Hepatocyte (in vitro differentiated cells): ENCODE results near the gene DHRS1. TPM values are rescaled to one million over a fixed set of nuclear protein-coding genes. Genes with fewer than 3 reads are reported as not detected.

Experiments used
- DNase-seq: peaks from one replicate; pipeline ENCODE4 v3.0.0-alpha.2; 2016; ENCODE audit warnings: low spot score
- H2AFZ ChIP-seq: fragments of 200-600 bp; sonication (generic); 2 replicates; pipeline ENCODE4 v1.6.0; 2016; ENCODE audit warnings: antibody characterized with exemption, mild to moderate bottlenecking
- H3K27ac ChIP-seq: fragments of 200-600 bp; sonication (generic); 2 replicates; pipeline ENCODE4 v1.5.1; 2016; ENCODE audit warnings: mild to moderate bottlenecking
- H3K27me3 ChIP-seq: fragments of 200-600 bp; sonication (generic); 2 replicates; pipeline ENCODE4 v1.6.1; 2016
- H3K36me3 ChIP-seq: fragments of 200-600 bp; sonication (generic); replicated peaks from 2 replicates; pipeline ENCODE4 v1.5.1; 2016; ENCODE audit warnings: low read depth; ENCODE audit not compliant: insufficient read depth
- H3K4me1 ChIP-seq: fragments of 200-600 bp; sonication (generic); 2 replicates; pipeline ENCODE4 v1.5.1; 2016; ENCODE audit warnings: mild to moderate bottlenecking, moderate library complexity; ENCODE audit not compliant: insufficient read depth
- H3K4me2 ChIP-seq: fragments of 200-600 bp; sonication (generic); 2 replicates; pipeline ENCODE4 v1.6.0; 2016
- H3K4me3 ChIP-seq: fragments of 200-600 bp; sonication (generic); 2 replicates; pipeline ENCODE4 v1.5.1; 2016; ENCODE audit warnings: mild to moderate bottlenecking
- H3K79me2 ChIP-seq: fragments of 200-600 bp; sonication (generic); 2 replicates; pipeline ENCODE4 v1.6.0; 2017; ENCODE audit warnings: mild to moderate bottlenecking
- H3K9me2 ChIP-seq: fragments of 200-600 bp; sonication (generic); replicated peaks from 2 replicates; pipeline ENCODE4 v1.6.0; 2017; ENCODE audit warnings: mild to moderate bottlenecking; ENCODE audit not compliant: insufficient read depth
- H3K9me3 ChIP-seq: fragments of 200-600 bp; sonication (generic); 2 replicates; pipeline ENCODE4 v1.5.1; 2016; ENCODE audit warnings: low read depth, mild to moderate bottlenecking
- H4K20me1 ChIP-seq: fragments of 200-600 bp; sonication (generic); 2 replicates; pipeline ENCODE4 v1.6.0; 2016; ENCODE audit warnings: mild to moderate bottlenecking; ENCODE audit not compliant: insufficient read depth, poor library complexity, severe bottlenecking
- CTCF ChIP-seq: fragments of 200-600 bp; sonication (generic); IDR thresholded peaks from 2 replicates; pipeline ENCODE4 v1.5.1; 2016; ENCODE audit warnings: antibody characterized with exemption, mild to moderate bottlenecking; ENCODE audit not compliant: poor library complexity
- EZH2 ChIP-seq: fragments of 200-600 bp; sonication (generic); IDR thresholded peaks from 2 replicates; pipeline ENCODE4 v1.6.1; 2016; ENCODE audit warnings: antibody characterized with exemption, mild to moderate bottlenecking, borderline replicate concordance
- EZH2phosphoT487 ChIP-seq: fragments of 200-600 bp; sonication (generic); IDR thresholded peaks from one replicate; pipeline ENCODE4 v1.6.1; 2018; ENCODE audit warnings: antibody characterized with exemption, mild to moderate bottlenecking, low read depth, moderate library complexity; ENCODE audit not compliant: unreplicated experiment, severe bottlenecking
- WGBS: methylation state at CpG from one replicate; pipeline ENCODE4 v1.1.6; 2016; ENCODE audit warnings: low lambda C conversion rate; ENCODE audit errors: missing lambda C conversion rate; 5-methylcytosine and 5-hydroxymethylcytosine counted together
- polyA plus RNA-seq: library from polyadenylated mRNA; unstranded; fragments of >200 nt; fragmentation: Nextera tagmentation; extraction: Ambion mirVana; gene quantifications from 2 replicates; pipeline ENCODE4 v1.2.1, GENCODE V29; 2016
- total RNA-seq: library from RNA; depleted of rRNA; stranded (reverse); fragments of >200 nt; gene quantifications from 2 replicates; pipeline ENCODE4 v1.2.3, GENCODE V29; 2014

DHRS1 gene
- total and polyA plus RNA-seq, 2 experiments from 2014 or later = 23.0 to 39.5 TPM

GRCh38 chr14:24293525-24293924 lies 6.1 kb downstream of the DHRS1 start:
- no peak overlapping the region for H2AFZ ChIP-seq
- no peaks in the 10 kb centered on the region for H3K9me2 ChIP-seq
- H3K4me2 ChIP-seq = no peak overlapping the region
- no peaks in the 10 kb centered on the region for H4K20me1 ChIP-seq
- no peaks in the 10 kb centered on the region for H3K9me3 ChIP-seq
- H3K79me2 ChIP-seq = peaks cover 7% of the 10 kb centered on the region
- H3K4me1 ChIP-seq = peaks cover 9% of the 10 kb centered on the region
- 98% methylated on average over 2 of the region's 2 CpGs for WGBS
- H3K4me3 ChIP-seq = no peak overlapping the region
- TF ChIP-seq EZH2phosphoT487 (no peak), CTCF (no peak), EZH2 (no peak)
- H3K27me3 ChIP-seq = no peaks in the 10 kb centered on the region
- H3K36me3 ChIP-seq = no peaks in the 10 kb centered on the region
- H3K27ac ChIP-seq = no peak overlapping the region
- no peak for DNase-seq

DNA sequence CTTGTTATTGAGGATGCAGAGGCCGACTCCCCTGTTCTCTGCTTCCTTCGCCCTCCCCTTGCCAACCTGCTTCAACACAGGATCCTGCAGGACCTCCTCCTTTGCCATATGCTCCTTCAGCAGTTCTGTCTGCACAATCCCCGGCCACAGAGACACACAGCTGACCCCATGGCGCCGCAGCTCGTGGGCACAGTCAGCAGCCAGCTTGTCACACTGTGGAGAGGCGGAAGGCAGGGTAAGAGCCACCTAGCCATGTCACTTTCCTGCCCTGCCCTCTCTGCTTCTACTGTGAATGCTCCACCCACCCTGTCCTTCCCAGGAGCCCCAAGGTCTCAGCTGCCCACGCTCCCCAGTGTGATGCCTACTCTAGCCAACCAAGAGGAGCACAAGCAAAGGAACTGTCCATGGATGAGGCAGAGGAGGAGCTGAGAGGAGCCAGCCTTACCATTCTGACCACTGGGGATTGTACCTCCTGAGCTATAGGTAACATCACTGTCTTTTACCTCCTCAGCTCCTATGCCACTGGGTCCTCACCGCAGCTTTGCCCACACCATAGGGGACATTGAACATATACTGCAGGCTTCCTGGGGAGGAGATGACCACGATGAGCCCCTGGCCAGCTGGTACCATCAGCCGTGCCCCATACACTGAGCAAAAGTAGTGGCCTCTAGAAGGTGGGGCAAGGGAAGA lies 7.3 kb downstream of the DHRS1 start:
- H2AFZ ChIP-seq = no peak overlapping the region
- H3K27me3 ChIP-seq = no peaks in the 10 kb centered on the region
- no peaks in the 10 kb centered on the region for H4K20me1 ChIP-seq
- no peaks in the 10 kb centered on the region for H3K9me3 ChIP-seq
- no peak overlapping the region for H3K27ac ChIP-seq
- H3K36me3 ChIP-seq = no peaks in the 10 kb centered on the region
- no peaks in the 10 kb centered on the region for H3K79me2 ChIP-seq
- WGBS = 96% methylated on average over 11 of the region's 11 CpGs
- H3K4me2 ChIP-seq = no peak overlapping the region
- TF ChIP-seq CTCF (no peak), EZH2 (no peak), EZH2phosphoT487 (no peak)
- no peak overlapping the region for H3K4me3 ChIP-seq
- no peak for DNase-seq
- no peaks in the 10 kb centered on the region for H3K9me2 ChIP-seq
- H3K4me1 ChIP-seq = peaks cover 3% of the 10 kb centered on the region

DNA sequence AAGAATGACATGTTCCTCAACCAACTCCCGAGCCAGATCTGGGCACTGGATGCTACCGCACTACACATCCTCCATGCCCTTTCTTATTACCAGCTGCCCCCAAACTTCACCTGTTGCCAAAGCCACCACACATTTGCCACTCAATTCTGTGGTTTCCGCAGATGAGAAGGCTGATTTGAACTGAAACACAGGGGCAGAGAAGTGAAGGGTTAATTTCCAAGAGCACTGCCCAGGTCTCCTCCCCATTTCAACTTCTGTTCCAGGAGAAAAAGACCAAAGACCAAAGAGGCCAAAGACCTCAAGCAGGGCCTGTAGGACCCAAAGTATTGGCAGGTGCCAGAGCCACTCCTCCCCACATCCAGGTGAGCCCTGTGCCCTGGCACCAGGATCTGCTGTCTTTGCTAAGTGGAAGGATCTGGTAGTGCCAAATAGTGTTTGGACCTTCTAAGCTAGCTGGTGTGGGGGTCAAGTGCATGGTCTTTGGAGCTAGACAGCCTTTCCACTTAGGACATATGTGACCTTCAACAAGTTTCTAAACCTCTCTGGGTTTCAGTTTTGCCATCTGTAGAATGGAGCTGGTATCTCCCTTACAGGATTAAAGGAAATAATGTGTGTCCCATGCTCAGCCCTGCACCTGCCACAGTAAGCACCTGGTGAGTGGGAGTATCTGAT lies 8.0 kb downstream of the DHRS1 start:
- Histone ChIP-seq H3K9me2 (no peaks in the 10 kb centered on the region), H2AFZ (no peak overlapping the region), H3K4me1 (no peaks in the 10 kb centered on the region), H3K4me3 (no peak overlapping the region), H3K27me3 (no peaks in the 10 kb centered on the region), H4K20me1 (no peaks in the 10 kb centered on the region), H3K79me2 (no peaks in the 10 kb centered on the region), H3K36me3 (no peaks in the 10 kb centered on the region), H3K27ac (no peak overlapping the region), H3K4me2 (no peak overlapping the region), H3K9me3 (no peaks in the 10 kb centered on the region)
- WGBS = 74% methylated on average over 3 of the region's 3 CpGs
- TF ChIP-seq EZH2 (no peak), CTCF (no peak), EZH2phosphoT487 (no peak)
- DNase-seq = no peak
